AG09309 (cell line): ENCODE data around the gene CTXND2.
A peak's percentile ranks its signal among the peaks of the same experiment; 100 is the strongest.
"Not testable (repeated sequence)": the region's sequence is repeated elsewhere in the genome, so short reads cannot be mapped to it uniquely, and the experiment has no call there.

ENCODE experiments used
- DNase-seq: peaks from one replicate; pipeline ENCODE4 v3.0.0-alpha.2; 2010; ENCODE audit warnings: low read depth
- H3K4me3 ChIP-seq: 2 replicates; pipeline ENCODE4 v1.5.1; 2011; ENCODE audit warnings: mild to moderate bottlenecking, low read depth, low read length, moderate library complexity; ENCODE audit not compliant: control insufficient read depth
- TF ChIP-seq, protein P1 (sequence below): IDR thresholded peaks from 2 replicates; pipeline ENCODE4 v1.5.1; 2011; ENCODE audit warnings: mild to moderate bottlenecking, low read depth, low read length, inconsistent platforms; ENCODE audit not compliant: insufficient read depth, control insufficient read depth; ENCODE audit errors: missing control alignments

The CTXND2 gene

DNA sequence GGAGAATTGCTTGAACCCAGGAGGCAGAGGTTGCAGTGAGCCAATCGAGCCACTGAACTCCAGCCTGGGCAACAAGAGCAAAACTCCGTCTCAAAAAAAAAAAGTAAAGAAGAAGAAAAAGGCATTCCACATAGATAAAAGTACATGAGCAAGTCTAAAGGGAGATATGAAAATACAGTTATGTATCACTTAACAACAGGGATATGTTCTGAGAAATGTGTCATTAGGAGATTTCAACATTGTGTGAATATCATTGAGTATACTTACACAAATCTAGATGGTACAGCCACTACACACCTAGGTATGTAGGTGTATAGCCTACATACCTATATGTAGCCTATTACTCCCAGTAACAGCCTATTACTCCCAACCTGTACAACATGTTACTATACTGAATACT lies 23.2 kb upstream of the CTXND2 start:
- no peak for DNase-seq
- no peak overlapping the region for H3K4me3 ChIP-seq
- TF ChIP-seq, protein P1, sequence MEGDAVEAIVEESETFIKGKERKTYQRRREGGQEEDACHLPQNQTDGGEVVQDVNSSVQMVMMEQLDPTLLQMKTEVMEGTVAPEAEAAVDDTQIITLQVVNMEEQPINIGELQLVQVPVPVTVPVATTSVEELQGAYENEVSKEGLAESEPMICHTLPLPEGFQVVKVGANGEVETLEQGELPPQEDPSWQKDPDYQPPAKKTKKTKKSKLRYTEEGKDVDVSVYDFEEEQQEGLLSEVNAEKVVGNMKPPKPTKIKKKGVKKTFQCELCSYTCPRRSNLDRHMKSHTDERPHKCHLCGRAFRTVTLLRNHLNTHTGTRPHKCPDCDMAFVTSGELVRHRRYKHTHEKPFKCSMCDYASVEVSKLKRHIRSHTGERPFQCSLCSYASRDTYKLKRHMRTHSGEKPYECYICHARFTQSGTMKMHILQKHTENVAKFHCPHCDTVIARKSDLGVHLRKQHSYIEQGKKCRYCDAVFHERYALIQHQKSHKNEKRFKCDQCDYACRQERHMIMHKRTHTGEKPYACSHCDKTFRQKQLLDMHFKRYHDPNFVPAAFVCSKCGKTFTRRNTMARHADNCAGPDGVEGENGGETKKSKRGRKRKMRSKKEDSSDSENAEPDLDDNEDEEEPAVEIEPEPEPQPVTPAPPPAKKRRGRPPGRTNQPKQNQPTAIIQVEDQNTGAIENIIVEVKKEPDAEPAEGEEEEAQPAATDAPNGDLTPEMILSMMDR = no peak

- H3K4me3 ChIP-seq, DNase-seq: not testable (repeated sequence)
Measured at GRCh38 chr1:150864200-150864599, 22.7 kb upstream of the CTXND2 start.

- DNase-seq = no peak
- TF ChIP-seq, protein P1 = no peak
- H3K4me3 ChIP-seq = no peak overlapping the region
Measured at GRCh38 chr1:150869683-150870082, 17.3 kb upstream of the CTXND2 start.

DNA sequence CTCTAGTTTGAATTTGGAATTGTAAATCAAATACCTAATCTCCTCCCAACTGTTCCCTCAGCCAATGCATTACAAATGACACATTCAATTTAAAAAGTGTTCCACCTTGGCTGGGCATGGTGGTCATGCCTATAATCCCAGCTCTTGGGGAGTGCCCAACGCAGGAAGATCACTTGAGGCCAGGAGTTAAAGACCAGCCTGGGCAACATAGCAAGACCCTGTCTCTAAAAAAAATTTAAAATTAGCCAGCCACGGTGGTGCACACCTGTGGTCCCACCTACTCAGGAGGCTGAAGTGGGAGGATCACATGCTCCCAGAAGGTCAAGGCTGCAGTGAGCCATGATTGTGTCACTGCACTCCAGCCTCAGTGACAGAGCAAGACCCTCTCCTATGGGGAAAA lies 14.4 kb upstream of the CTXND2 start:
- H3K4me3 ChIP-seq = no peak overlapping the region
- no peak for DNase-seq

DNA sequence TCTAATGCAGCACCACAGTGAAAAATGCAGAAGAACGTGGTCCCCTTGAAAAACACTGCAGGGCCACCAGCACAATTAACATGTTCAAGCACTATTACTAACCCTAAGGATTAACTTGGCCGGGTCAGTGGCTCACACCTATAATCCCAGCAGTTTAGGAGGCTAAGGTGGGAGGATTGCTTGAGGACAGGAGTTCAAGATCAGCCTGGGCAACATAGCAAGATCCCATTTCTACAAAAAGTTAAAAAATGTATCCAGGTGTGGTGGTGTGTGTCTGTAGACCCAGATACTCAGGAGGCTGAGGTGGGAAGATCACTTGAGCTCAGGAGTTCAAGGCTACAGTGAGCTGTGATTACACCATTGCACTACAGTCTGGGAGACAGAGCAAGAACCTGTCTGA lies 13.4 kb upstream of the CTXND2 start:
- TF ChIP-seq, protein P1 = no peak
- no peak overlapping the region for H3K4me3 ChIP-seq
- DNase-seq = no peak

More for the DNA sequence above, 14.4 kb upstream of the CTXND2 start:
- TF ChIP-seq, protein P1 = no peak

- H3K4me3 ChIP-seq = peak overlapping the region; percentile 81
- DNase-seq = no peak
- TF ChIP-seq, protein P1 = no peak
Measured at GRCh38 chr1:150874455-150875196, 12.3 kb upstream of the CTXND2 start.

DNA sequence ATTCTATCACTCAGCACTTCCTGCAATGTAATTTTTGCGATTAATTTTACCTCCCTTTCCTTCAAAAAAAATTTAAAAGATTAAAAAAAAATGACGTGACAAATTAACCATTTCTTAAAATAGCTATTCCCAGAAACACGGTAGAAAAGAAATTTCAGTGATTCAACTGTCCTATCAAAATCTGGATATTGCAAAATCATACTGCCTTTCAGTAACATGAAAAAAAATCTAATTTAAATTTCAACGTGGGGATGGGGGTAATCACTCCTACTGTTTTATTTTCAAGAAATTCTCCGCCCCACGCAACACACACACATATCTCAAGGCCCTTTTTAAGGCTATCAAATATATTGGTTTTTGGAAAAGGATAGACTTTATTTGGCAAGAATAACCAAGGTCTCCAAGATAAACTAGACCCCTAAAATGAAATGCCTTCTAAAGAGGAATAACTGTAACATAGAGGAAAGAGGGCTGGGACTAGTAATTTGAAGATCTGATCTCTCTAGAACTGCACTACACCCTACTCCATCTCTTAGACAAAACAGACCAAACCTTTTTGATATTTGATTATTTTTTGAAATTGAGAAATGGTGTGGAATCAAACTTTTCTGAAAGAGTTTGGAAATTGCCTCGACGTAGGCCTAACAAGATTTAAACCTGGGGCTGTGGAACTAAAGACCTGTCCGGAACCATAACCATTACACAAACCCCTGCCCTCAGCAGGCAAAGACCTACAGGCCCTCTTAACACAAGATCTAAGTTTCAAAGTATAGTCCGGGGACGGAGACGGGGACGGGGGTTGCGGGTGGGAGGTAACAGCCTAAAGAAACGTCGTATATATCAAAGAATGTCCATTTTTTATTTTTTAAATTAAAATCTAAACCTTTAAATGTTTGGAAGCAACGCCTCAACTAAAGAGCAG lies 11.5 kb upstream of the CTXND2 start:
- DNase-seq = no peak

More for the DNA sequence above, 11.5 kb upstream of the CTXND2 start:
- peak overlapping the region; percentile 81 for H3K4me3 ChIP-seq
- TF ChIP-seq, protein P1 = no peak
